HEK293 (cell line): ENCODE data around the gene MED15.

Experiments
- CTCF ChIA-PET: fragments of 350-600 bp; formaldehyde crosslinking; extraction: SDS; loops from one replicate; lab custom pipeline; 2021; ENCODE audit warnings: antibody characterized with exemption; lab: Yijun Ruan, JAX
- POLR2A ChIA-PET: fragments of 300-600 bp; formaldehyde crosslinking; extraction: SDS; loops from one replicate; lab custom pipeline; 2020; ENCODE audit warnings: antibody characterized with exemption, inconsistent platforms; lab: Yijun Ruan, JAX
- H3K27ac ChIP-seq: fragments of 200-500 bp; sonication (Bioruptor generic); 2 replicates; pipeline ENCODE4 v1.5.1; 2014; ENCODE audit warnings: low read depth, low read length, control low read depth, inconsistent platforms; ENCODE audit errors: extremely low read depth
- H3K36me3 ChIP-seq, 2 experiments: fragments of 200-500 bp in 1 of 2; sonication (Bioruptor generic) in 1 of 2; 1 replicate in 1 of 2; 2 replicates in 1 of 2; pipeline ENCODE4 v1.5.1; 2014 to 2017; ENCODE audit warnings: inconsistent platforms in 2 of 2, low read length in 2 of 2; ENCODE audit not compliant: control insufficient read depth in 2 of 2, insufficient read depth in 1 of 2
- H3K4me1 ChIP-seq: fragments of 200-500 bp; sonication (Bioruptor generic); 2 replicates; pipeline ENCODE4 v1.5.1; 2014; ENCODE audit warnings: mild to moderate bottlenecking, low read length, inconsistent platforms; ENCODE audit not compliant: control insufficient read depth, insufficient read depth
- H3K4me3 ChIP-seq: 2 replicates; pipeline ENCODE4 v1.5.1; 2011; ENCODE audit warnings: low read depth, mild to moderate bottlenecking, control low read depth, low read length, moderate library complexity
- H3K9me3 ChIP-seq: fragments of 200-500 bp; sonication (Bioruptor generic); 2 replicates; pipeline ENCODE4 v1.5.1; 2014; ENCODE audit warnings: low read depth, low read length, inconsistent platforms; ENCODE audit not compliant: control insufficient read depth, insufficient read depth
- GLIS2 ChIP-seq: fragments of 450-650 bp; formaldehyde crosslinking; IDR thresholded peaks from 2 replicates; pipeline ENCODE4 v1.5.1; 2016; ENCODE audit warnings: missing biosample characterization, missing genetic modification characterization
- PBX3 ChIP-seq: sonication (generic); formaldehyde crosslinking; IDR thresholded peaks from 2 replicates; pipeline ENCODE4 v1.8.1; 2022; ENCODE audit warnings: mild to moderate bottlenecking, moderate library complexity, missing genetic modification reagents
- REST ChIP-seq: fragments of 450-650 bp; formaldehyde crosslinking; IDR thresholded peaks from 2 replicates; pipeline ENCODE4 v1.5.1; 2016; ENCODE audit warnings: missing biosample characterization, missing genetic modification characterization
- ZBTB20 ChIP-seq: fragments of 450-650 bp; formaldehyde crosslinking; IDR thresholded peaks from 2 replicates; pipeline ENCODE4 v1.5.1; 2016; ENCODE audit warnings: missing biosample characterization, missing genetic modification characterization
- ZBTB21 ChIP-seq: fragments of 450-650 bp; formaldehyde crosslinking; IDR thresholded peaks from 2 replicates; pipeline ENCODE4 v1.5.1; 2017; ENCODE audit warnings: missing biosample characterization, missing genetic modification characterization
- ZEB2 ChIP-seq: fragments of 450-650 bp; formaldehyde crosslinking; IDR thresholded peaks from 2 replicates; pipeline ENCODE4 v1.5.1; 2016; ENCODE audit warnings: missing biosample characterization, missing genetic modification characterization
- ZFP37 ChIP-seq: fragments of 450-650 bp; formaldehyde crosslinking; IDR thresholded peaks from 2 replicates; pipeline ENCODE4 v1.5.1; 2016; ENCODE audit warnings: missing biosample characterization, missing genetic modification characterization
- ZIC2 ChIP-seq: fragments of 450-650 bp; formaldehyde crosslinking; IDR thresholded peaks from 2 replicates; pipeline ENCODE4 v1.5.1; 2016; ENCODE audit warnings: missing biosample characterization, missing genetic modification characterization
- ZNF148 ChIP-seq: fragments of 450-650 bp; formaldehyde crosslinking; IDR thresholded peaks from 2 replicates; pipeline ENCODE4 v1.5.0; 2017; ENCODE audit warnings: missing biosample characterization, missing genetic modification characterization, borderline replicate concordance

The MED15 gene

GRCh38 chr22:20563941-20564371 lies 56.5 kb downstream of the MED15 start:
- TF ChIP-seq REST (tag by site-specific recombination) (no peak), PBX3 (CRISPR knock-in tag) (no peak), ZNF148 (tag by site-specific recombination) (no peak)
- no peak overlapping the region for H3K27ac ChIP-seq
- no peaks in the 10 kb centered on the region for H3K9me3 ChIP-seq
- ChIA-PET POLR2A (interaction anchor here (0.7 kb wide), 1 partner anchor 57 kb away, joined by 4 read pairs; the partner anchor contains the start of gene MED15), CTCF (interaction anchor here (0.6 to 7.0 kb wide), 43 partner anchors 10 to 1046 kb away, joined by 3 to 85 read pairs (median 4); partner anchors contain the start of gene MED15)
- H3K4me3 ChIP-seq = no peak overlapping the region
- H3K36me3 ChIP-seq = peaks cover 11 to 71% of the 10 kb centered on the region in 2 experiments; a peak in 2 of 3 replicates
- H3K4me1 ChIP-seq = no peaks in the 10 kb centered on the region

- Histone ChIP-seq H3K9me3 (no peaks in the 10 kb centered on the region), H3K36me3 (peaks cover 11 to 70% of the 10 kb centered on the region in 2 experiments; a peak in 2 of 3 replicates), H3K4me3 (no peak overlapping the region), H3K27ac (no peak overlapping the region), H3K4me1 (no peaks in the 10 kb centered on the region)
- POLR2A ChIA-PET = no interaction called here
- TF ChIP-seq ZBTB21 (tag by site-specific recombination) (peak; percentile 29; the same call in 1 of the 2 replicates), ZIC2 (tag by site-specific recombination) (peak; percentile 81), ZBTB20 (tag by site-specific recombination) (no peak)
- CTCF ChIA-PET = interaction anchor here (0.6 to 7.0 kb wide), 40 partner anchors 9 to 537 kb away, joined by 3 to 85 read pairs (median 4); partner anchors contain the start of gene MED15
Measured at GRCh38 chr22:20565079-20565734, 57.8 kb downstream of the MED15 start.

- H3K4me1 ChIP-seq = no peaks in the 10 kb centered on the region
- POLR2A ChIA-PET = interaction anchor here (0.7 kb wide), 1 partner anchor 246 kb away, joined by 3 read pairs; the partner anchor contains the start of gene DGCR6L
- H3K9me3 ChIP-seq = no peaks in the 10 kb centered on the region
- no peak overlapping the region for H3K4me3 ChIP-seq
- CTCF ChIA-PET = interaction anchor here (1.0 to 7.0 kb wide), 21 partner anchors 8 to 327 kb away, joined by 3 to 85 read pairs (median 5); no protein-coding TSS in a partner anchor
- no peak for TF ChIP-seq GLIS2 (tag by site-specific recombination)
- no peak for TF ChIP-seq ZEB2 (tag by site-specific recombination)
- no peak for TF ChIP-seq ZFP37
- H3K36me3 ChIP-seq = peaks cover 11 to 68% of the 10 kb centered on the region in 2 experiments; a peak in 2 of 3 replicates
- no peak overlapping the region for H3K27ac ChIP-seq
Measured at GRCh38 chr22:20565761-20566160, 58.4 kb downstream of the MED15 start.
